H9 (cell line): ENCODE data around the gene CC2D2A. TPM values are rescaled to one million over a fixed set of nuclear protein-coding genes. Genes with fewer than 3 reads are reported as not detected.

Source experiments
- DNase-seq: peaks from one replicate; pipeline ENCODE4 v3.0.0-alpha.2; 2017
- H2AFZ ChIP-seq: one replicate; pipeline ENCODE4 v1.6.1; 2013; ENCODE audit warnings: mild to moderate bottlenecking, low read length, control low read depth, moderate library complexity
- H2AK5ac ChIP-seq: 2 replicates; pipeline ENCODE4 v1.6.1; 2013; ENCODE audit warnings: low read length, control low read depth, mixed read lengths; ENCODE audit not compliant: insufficient read length
- H2BK120ac ChIP-seq: one replicate; pipeline ENCODE4 v1.6.1; 2013; ENCODE audit warnings: low read depth, mild to moderate bottlenecking, low read length, control low read depth, inconsistent platforms; ENCODE audit not compliant: poor library complexity, severe bottlenecking
- H2BK12ac ChIP-seq: 2 replicates; pipeline ENCODE4 v1.6.1; 2013; ENCODE audit warnings: low read length, control low read depth, mixed read lengths, low read depth; ENCODE audit not compliant: insufficient read length
- H2BK15ac ChIP-seq: 2 replicates; pipeline ENCODE4 v1.6.1; 2013; ENCODE audit warnings: low read depth, low read length, control low read depth
- H2BK20ac ChIP-seq: one replicate; pipeline ENCODE4 v1.6.1; 2013; ENCODE audit warnings: low read depth, mild to moderate bottlenecking, low read length, control low read depth, inconsistent platforms; ENCODE audit not compliant: poor library complexity, severe bottlenecking
- H2BK5ac ChIP-seq: 2 replicates; pipeline ENCODE4 v1.6.1; 2013; ENCODE audit warnings: low read length, control low read depth, mixed read lengths; ENCODE audit not compliant: insufficient read length
- H3K14ac ChIP-seq: 2 replicates; pipeline ENCODE4 v1.6.1; 2013; ENCODE audit warnings: low read length, control low read depth; ENCODE audit not compliant: insufficient read depth
- H3K18ac ChIP-seq: 2 replicates; pipeline ENCODE4 v1.6.1; 2013; ENCODE audit warnings: low read depth, mild to moderate bottlenecking, mixed read lengths, low read length, control low read depth; ENCODE audit not compliant: insufficient read length
- H3K23ac ChIP-seq: 2 replicates; pipeline ENCODE4 v1.6.1; 2013; ENCODE audit warnings: low read length, control low read depth, mixed read lengths, low read depth; ENCODE audit not compliant: insufficient read length
- H3K23me2 ChIP-seq: 2 replicates; pipeline ENCODE4 v1.6.1; 2013; ENCODE audit warnings: low read depth, mild to moderate bottlenecking, mixed read lengths, low read length, control low read depth; ENCODE audit not compliant: insufficient read length, poor library complexity, severe bottlenecking
- H3K27ac ChIP-seq: 2 replicates; pipeline ENCODE4 v1.5.1; 2013; ENCODE audit warnings: low read length, control low read depth, mixed read lengths, low read depth; ENCODE audit not compliant: insufficient read length
- H3K27me3 ChIP-seq: 2 replicates; pipeline ENCODE4 v1.6.1; 2013; ENCODE audit warnings: low read length, control low read depth, inconsistent platforms; ENCODE audit not compliant: insufficient read depth
- H3K4ac ChIP-seq: 2 replicates; pipeline ENCODE4 v1.6.1; 2013; ENCODE audit warnings: low read depth, mild to moderate bottlenecking, control low read depth, inconsistent platforms, low read length, moderate library complexity
- H3K4me1 ChIP-seq: 2 replicates; pipeline ENCODE4 v1.6.1; 2013; ENCODE audit warnings: low read length, control low read depth, inconsistent platforms; ENCODE audit not compliant: insufficient read depth
- H3K4me2 ChIP-seq: 2 replicates; pipeline ENCODE4 v1.6.1; 2013; ENCODE audit warnings: low read length, control low read depth, mixed read lengths; ENCODE audit not compliant: insufficient read length, insufficient read depth
- H3K56ac ChIP-seq: 2 replicates; pipeline ENCODE4 v1.6.1; 2013; ENCODE audit warnings: low read depth, mild to moderate bottlenecking, mixed read lengths, low read length, control low read depth; ENCODE audit not compliant: insufficient read length
- H3K79me1 ChIP-seq: 2 replicates; pipeline ENCODE4 v1.6.1; 2013; ENCODE audit warnings: low read depth, mild to moderate bottlenecking, moderate library complexity, low read length, control low read depth, inconsistent platforms; ENCODE audit not compliant: insufficient read depth, poor library complexity, severe bottlenecking
- H3K79me2 ChIP-seq: 2 replicates; pipeline ENCODE4 v1.6.1; 2013; ENCODE audit warnings: low read length, control low read depth, inconsistent platforms; ENCODE audit not compliant: insufficient read depth
- H3K9ac ChIP-seq: 2 replicates; pipeline ENCODE4 v1.6.1; 2013; ENCODE audit warnings: low read length, control low read depth, mixed read lengths; ENCODE audit not compliant: insufficient read length; ENCODE audit errors: extremely low read depth
- H3K9me3 ChIP-seq: one replicate; pipeline ENCODE4 v1.6.1; 2013; ENCODE audit warnings: low read depth, low read length, inconsistent platforms; ENCODE audit not compliant: control insufficient read depth
- H3T11ph ChIP-seq: one replicate; pipeline ENCODE4 v1.6.1; 2013; ENCODE audit warnings: mild to moderate bottlenecking, low read length, control low read depth, inconsistent platforms
- H4K20me1 ChIP-seq: one replicate; pipeline ENCODE4 v1.6.1; 2013; ENCODE audit not compliant: control insufficient read depth, insufficient read length, insufficient read depth
- H4K5ac ChIP-seq: 2 replicates; pipeline ENCODE4 v1.6.1; 2013; ENCODE audit warnings: low read depth, mild to moderate bottlenecking, mixed read lengths, low read length, control low read depth; ENCODE audit not compliant: insufficient read length
- H4K8ac ChIP-seq: replicated peaks from 2 replicates; pipeline ENCODE4 v1.6.1; 2013; ENCODE audit warnings: low read length, control low read depth, mixed read lengths, low read depth; ENCODE audit not compliant: insufficient read length
- H4K91ac ChIP-seq: 2 replicates; pipeline ENCODE4 v1.6.1; 2013; ENCODE audit warnings: low read depth, mild to moderate bottlenecking, moderate library complexity, mixed read lengths, low read length, control low read depth; ENCODE audit not compliant: insufficient read length
- H3K27ac Mint-ChIP-seq, 3 experiments: 2 replicates in 2 of 3; 3 replicates in 1 of 3; pipeline ENCODE4 v1.8.0; 2020 to 2021; ENCODE audit warnings: mixed read lengths in 3 of 3, mild to moderate bottlenecking in 1 of 3, moderate library complexity in 1 of 3
- H3K27me3 Mint-ChIP-seq: 2 replicates; pipeline ENCODE4 v1.8.0; 2021; ENCODE audit warnings: low read depth, mild to moderate bottlenecking, moderate library complexity, mixed read lengths
- H3K36me3 Mint-ChIP-seq, 3 experiments: 2 replicates in 2 of 3; 3 replicates in 1 of 3; pipeline ENCODE4 v1.8.0; 2020 to 2021; ENCODE audit warnings: low read depth in 3 of 3, mixed read lengths in 3 of 3; ENCODE audit not compliant: insufficient read depth in 1 of 3
- H3K4me1 Mint-ChIP-seq, 2 experiments: 2 replicates each; pipeline ENCODE4 v1.8.0; 2020; ENCODE audit warnings: mixed read lengths in 2 of 2
- H3K4me3 Mint-ChIP-seq, 2 experiments: 2 replicates in 1 of 2; 3 replicates in 1 of 2; pipeline ENCODE4 v1.8.0; 2020 to 2021; ENCODE audit warnings: mild to moderate bottlenecking in 2 of 2, mixed read lengths in 2 of 2, moderate library complexity in 1 of 2
- H3K9me3 Mint-ChIP-seq, 2 experiments: 2 replicates in 1 of 2; 3 replicates in 1 of 2; pipeline ENCODE4 v1.8.0; 2020; ENCODE audit warnings: mild to moderate bottlenecking in 2 of 2, mixed read lengths in 2 of 2, moderate library complexity in 1 of 2
- CTCF ChIP-seq: fragments of 200-600 bp; sonication (generic); conservative IDR thresholded peaks from 3 replicates; pipeline ENCODE4 v1.8.0; 2021; ENCODE audit warnings: antibody characterized with exemption, mild to moderate bottlenecking
- WGBS: extraction: QIAGEN DNeasy Blood & Tissue Kit; methylation state at CpG from one replicate; pipeline ENCODE4 v1.1.7; 2013; ENCODE audit warnings: missing lambda C conversion rate, low lambda C conversion rate, mixed read lengths; ENCODE audit not compliant: insufficient read length; ENCODE audit errors: extremely low coverage; 5-methylcytosine and 5-hydroxymethylcytosine counted together
- total RNA-seq: library from RNA; stranded (reverse); gene quantifications from 2 replicates; pipeline ENCODE4 v1.2.1, GENCODE V29; 2021

The CC2D2A gene
- total RNA-seq, 1 experiment from 2014 or later = 10.4 TPM

- Histone ChIP-seq H4K5ac (no peak overlapping the region), H3K9me3 (no peaks in the 10 kb centered on the region), H4K20me1 (no peaks in the 10 kb centered on the region), H4K8ac (no peak overlapping the region), H3K79me2 (no peaks in the 10 kb centered on the region), H2AFZ (no peak overlapping the region), H2BK12ac (no peak overlapping the region), H3K23me2 (no peaks in the 10 kb centered on the region), H2BK5ac (no peak overlapping the region), H3K27me3 (no peaks in the 10 kb centered on the region), H3K23ac (no peak overlapping the region), H2BK20ac (no peak overlapping the region), H3K4ac (no peak overlapping the region), H2AK5ac (no peak overlapping the region), H3K4me2 (no peak overlapping the region), H3K56ac (no peak overlapping the region), H3K27ac (no peak overlapping the region), H3K9ac (no peak overlapping the region), H3K18ac (no peak overlapping the region), H2BK15ac (no peak overlapping the region), H3K4me1 (no peaks in the 10 kb centered on the region), H2BK120ac (no peak overlapping the region), H3K14ac (no peak overlapping the region), H3K79me1 (no peaks in the 10 kb centered on the region), H4K91ac (no peak overlapping the region), H3T11ph (no peak overlapping the region)
- H3K4me1 Mint-ChIP-seq = no peaks in the 10 kb centered on the region
- no CpG with 5 or more reads among the region's 7 CpGs for WGBS
- H3K27me3 Mint-ChIP-seq = peaks cover 1% of the 10 kb centered on the region; the same call in 1 of the 2 replicates
- no peak for TF ChIP-seq CTCF
- H3K27ac Mint-ChIP-seq = no peak overlapping the region
- no peak for DNase-seq
- peaks cover 10 to 12% of the 10 kb centered on the region in 2 experiments; a peak in 4 of 5 replicates for H3K9me3 Mint-ChIP-seq
- no peak overlapping the region for H3K4me3 Mint-ChIP-seq
- peaks cover 0 to 9% (median 6%) of the 10 kb centered on the region in 3 experiments; a peak in 5 of 7 replicates for H3K36me3 Mint-ChIP-seq
Measured at GRCh38 chr4:15444276-15444675, 25.4 kb upstream of the CC2D2A start.
